ENCODE results near the gene DHX15. TPM values are rescaled to one million over a fixed set of nuclear protein-coding genes. Genes with fewer than 3 reads are reported as not detected.

DHX15 gene
- total and polyA plus RNA-seq, 2 of the 8 experiments (the other 6 are each of a cell fraction or from before 2014, with no cell fraction given): 126 to 286 TPM

GRCh38 chr4:24630937-24631336 is 46.6 kb upstream of the DHX15 start (continued):
- TF ChIP-seq PHF8 (conservative IDR thresholded peaks at IDR 0.05; ENCODE audit: low read depth, low read length) (no peak), MAFK (IDR thresholded peaks at IDR 0.05; ENCODE audit: low read depth, low read length) (no peak), GTF2F1 (IDR thresholded peaks at IDR 0.05; ENCODE audit: borderline replicate concordance, low read depth, low read length) (no peak)
